ENCODE measurements around the gene GRIN3A.

The GRIN3A gene

DNA sequence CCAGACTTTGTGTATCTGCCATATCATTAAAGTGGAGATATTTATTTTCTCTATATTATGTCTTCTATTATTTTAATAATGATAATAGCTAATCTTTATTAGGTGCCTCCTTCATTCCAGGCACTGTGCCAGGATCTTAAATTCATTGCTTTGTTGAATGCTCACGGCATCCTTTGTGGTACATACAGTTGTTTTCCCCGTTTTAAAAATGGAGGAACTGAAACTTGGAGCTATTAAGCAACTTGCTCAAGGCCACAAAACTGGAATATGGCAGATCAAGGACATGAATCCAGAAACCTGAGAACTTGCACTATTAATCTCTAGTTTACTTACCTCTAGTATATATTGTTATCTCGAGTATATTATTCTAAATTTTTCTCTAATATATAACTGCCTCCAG, 102.2 kb downstream of the GRIN3A start:
- H3K9ac ChIP-seq (ENCODE audit: low read depth, low read length), result no peak overlapping the region
- no peaks in the 10 kb centered on the region for H3K36me3 ChIP-seq (ENCODE audit: insufficient read depth, low read length)
- no peaks in the 10 kb centered on the region for H3K27me3 ChIP-seq (ENCODE audit: insufficient read depth, low read length, poor library complexity)
- no peaks in the 10 kb centered on the region for H3K4me1 ChIP-seq (ENCODE audit: insufficient read depth, low read length)
- no peaks in the 10 kb centered on the region for H3K79me2 ChIP-seq (ENCODE audit: insufficient read depth, low read length)
- H3K9me3 ChIP-seq (ENCODE audit: insufficient read depth, low read length, severe bottlenecking), result no peaks in the 10 kb centered on the region
- no peak overlapping the region for H3K27ac ChIP-seq (ENCODE audit: low read length)
- no peak overlapping the region for H2AFZ ChIP-seq (ENCODE audit: low read depth, low read length)
- H3K4me2 ChIP-seq (ENCODE audit: insufficient read depth, low read length), result no peak overlapping the region
- TF ChIP-seq EZH2 (IDR thresholded peaks at IDR 0.05; ENCODE audit: borderline replicate concordance, low read depth, low read length, severe bottlenecking), result no peak
- TF ChIP-seq CTCF (IDR thresholded peaks at IDR 0.05; ENCODE audit: borderline replicate concordance, extremely low read depth, low read length, poor library complexity, severe bottlenecking), result no peak
- no peaks in the 10 kb centered on the region for H4K20me1 ChIP-seq (ENCODE audit: insufficient read depth, low read length)
- DNase-seq (no peak), ATAC-seq (ENCODE audit: insufficient read depth, low read depth) (no peak)
- no peak overlapping the region for H3K4me3 ChIP-seq (ENCODE audit: low read depth in 1 of 2, low read length in 2 of 2)

DNA sequence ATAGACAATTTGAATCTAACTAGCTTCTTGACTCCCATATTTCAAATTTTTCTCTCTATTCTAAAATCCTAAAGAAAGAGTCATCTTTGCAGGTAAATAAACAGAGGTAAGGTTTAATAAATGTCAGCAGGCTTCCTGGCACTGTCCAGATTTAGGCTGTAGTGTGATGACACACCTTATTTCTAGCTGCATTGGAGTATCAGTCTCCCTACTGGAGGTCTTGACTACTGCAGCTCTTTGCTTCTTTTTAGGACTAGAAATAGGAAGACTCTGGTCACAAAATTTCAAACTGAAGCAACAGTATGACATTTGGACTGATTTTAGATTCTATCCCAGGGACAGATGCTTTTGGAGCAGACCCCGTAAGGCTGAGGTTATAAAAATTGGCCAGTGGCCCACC, 103.0 kb downstream of the GRIN3A start:
- TF ChIP-seq CTCF (IDR thresholded peaks at IDR 0.05; ENCODE audit: borderline replicate concordance, extremely low read depth, low read length, poor library complexity, severe bottlenecking) (no peak), EZH2 (IDR thresholded peaks at IDR 0.05; ENCODE audit: borderline replicate concordance, low read depth, low read length, severe bottlenecking) (no peak)
- Histone ChIP-seq H2AFZ (ENCODE audit: low read depth, low read length) (no peak overlapping the region), H3K79me2 (ENCODE audit: insufficient read depth, low read length) (no peaks in the 10 kb centered on the region), H3K9me3 (ENCODE audit: insufficient read depth, low read length, severe bottlenecking) (no peaks in the 10 kb centered on the region), H3K36me3 (ENCODE audit: insufficient read depth, low read length) (no peaks in the 10 kb centered on the region), H3K4me3 (ENCODE audit: low read depth in 1 of 2, low read length in 2 of 2) (no peak overlapping the region), H4K20me1 (ENCODE audit: insufficient read depth, low read length) (no peaks in the 10 kb centered on the region), H3K27me3 (ENCODE audit: insufficient read depth, low read length, poor library complexity) (no peaks in the 10 kb centered on the region), H3K4me2 (ENCODE audit: insufficient read depth, low read length) (no peak overlapping the region), H3K9ac (ENCODE audit: low read depth, low read length) (no peak overlapping the region), H3K27ac (ENCODE audit: low read length) (no peak overlapping the region), H3K4me1 (ENCODE audit: insufficient read depth, low read length) (no peaks in the 10 kb centered on the region)
- DNase-seq (no peak), ATAC-seq (ENCODE audit: insufficient read depth, low read depth) (no peak)

GRCh38 chr9:101634741-101635409, 103.6 kb downstream of the GRIN3A start:
- H3K27me3 ChIP-seq (ENCODE audit: insufficient read depth, low read length, poor library complexity), result no peaks in the 10 kb centered on the region
- H3K4me2 ChIP-seq (ENCODE audit: insufficient read depth, low read length), result no peak overlapping the region
- TF ChIP-seq EZH2 (IDR thresholded peaks at IDR 0.05; ENCODE audit: borderline replicate concordance, low read depth, low read length, severe bottlenecking) (no peak), CTCF (IDR thresholded peaks at IDR 0.05; ENCODE audit: borderline replicate concordance, extremely low read depth, low read length, poor library complexity, severe bottlenecking) (no peak)
- no peak overlapping the region for H2AFZ ChIP-seq (ENCODE audit: low read depth, low read length)
- H3K4me3 ChIP-seq (ENCODE audit: low read depth in 1 of 2, low read length in 2 of 2), result no peak overlapping the region
- no peak for DNase-seq
- no peaks in the 10 kb centered on the region for H3K4me1 ChIP-seq (ENCODE audit: insufficient read depth, low read length)
- H4K20me1 ChIP-seq (ENCODE audit: insufficient read depth, low read length), result no peaks in the 10 kb centered on the region
- H3K36me3 ChIP-seq (ENCODE audit: insufficient read depth, low read length), result no peaks in the 10 kb centered on the region
- no peak overlapping the region for H3K27ac ChIP-seq (ENCODE audit: low read length)
- no peaks in the 10 kb centered on the region for H3K79me2 ChIP-seq (ENCODE audit: insufficient read depth, low read length)
- H3K9ac ChIP-seq (ENCODE audit: low read depth, low read length), result no peak overlapping the region
- no peak for ATAC-seq (ENCODE audit: insufficient read depth, low read depth)
- H3K9me3 ChIP-seq (ENCODE audit: insufficient read depth, low read length, severe bottlenecking), result no peaks in the 10 kb centered on the region
